Stromal cell of bone marrow (primary cell): ENCODE data around the gene AREL1.
"Not testable (repeated sequence)": the region's sequence is repeated elsewhere in the genome, so short reads cannot be mapped to it uniquely, and the experiment has no call there.

Source experiments
- DNase-seq: peaks from one replicate; pipeline ENCODE4 v3.0.0-alpha.2; 2012; ENCODE audit warnings: low read depth

Gene AREL1

GRCh38 chr14:74712499-74713394 is at the start of gene AREL1, which contains the start of gene FCF1:
TSS of gene AREL1 (minus strand) at chr14:74713080. CDS start at chr14:74685615, 27,465 bp downstream.
TSS of gene FCF1 (plus strand) at chr14:74713144. CDS start at chr14:74713198, 54 bp downstream.
- peak; percentile 88 for DNase-seq

- not testable (repeated sequence) for DNase-seq
Measured at GRCh38 chr14:74758505-74758904, 45.6 kb upstream of the AREL1 start.

GRCh38 chr14:74756326-74756725 is 43.4 kb upstream of the AREL1 start:
- DNase-seq = no peak

GRCh38 chr14:74754899-74755298 is 42.0 kb upstream of the AREL1 start:
- DNase-seq = no peak

GRCh38 chr14:74754157-74754556 is 41.3 kb upstream of the AREL1 start:
- no peak for DNase-seq

GRCh38 chr14:74747237-74747636 is 34.4 kb upstream of the AREL1 start:
- DNase-seq = no peak

- no peak for DNase-seq
Measured at GRCh38 chr14:74739293-74740030, 26.6 kb upstream of the AREL1 start.

- peak; percentile 58 for DNase-seq
Measured at GRCh38 chr14:74737753-74738325, 25.0 kb upstream of the AREL1 start.

GRCh38 chr14:74735125-74735524 is 22.2 kb upstream of the AREL1 start:
- DNase-seq = no peak

GRCh38 chr14:74733221-74733620 is 20.3 kb upstream of the AREL1 start:
- DNase-seq = no peak

- DNase-seq = no peak
Measured at GRCh38 chr14:74732387-74732786, 19.5 kb upstream of the AREL1 start.

- no peak for DNase-seq
Measured at GRCh38 chr14:74723134-74723533, 10.3 kb upstream of the AREL1 start.

- DNase-seq = no peak
Measured at GRCh38 chr14:74720526-74720925, 7.6 kb upstream of the AREL1 start.

- no peak for DNase-seq
Measured at GRCh38 chr14:74713395-74713735, 485 bp upstream of the AREL1 start.

GRCh38 chr14:74711651-74712050 is 1.2 kb downstream of the AREL1 start:
- no peak for DNase-seq

- no peak for DNase-seq
Measured at GRCh38 chr14:74710480-74710879, 2.4 kb downstream of the AREL1 start.

- no peak for DNase-seq
Measured at GRCh38 chr14:74705613-74706500, 7.0 kb downstream of the AREL1 start.

GRCh38 chr14:74704656-74705055 is 8.2 kb downstream of the AREL1 start:
- no peak for DNase-seq

GRCh38 chr14:74703043-74703442 is 9.8 kb downstream of the AREL1 start:
- no peak for DNase-seq

- DNase-seq = no peak
Measured at GRCh38 chr14:74702293-74702692, 10.6 kb downstream of the AREL1 start.

GRCh38 chr14:74698465-74698864 is 14.4 kb downstream of the AREL1 start:
- DNase-seq = no peak

- DNase-seq = no peak
Measured at GRCh38 chr14:74697976-74698375, 14.9 kb downstream of the AREL1 start.
